Renal pelvis (tissue), 12 donors: Measurements from ENCODE around the gene SOHLH2. TPM values are rescaled to one million over a fixed set of nuclear protein-coding genes. Genes with fewer than 3 reads are reported as not detected.

Experiments used
- DNase-seq: peaks from one replicate; pipeline ENCODE4 v3.0.0-alpha.2; 2013
- long read RNA-seq, 16 experiments: transcript quantifications; one replicate each; lab custom pipeline, GENCODE V29; 2026
- polyA plus RNA-seq, 3 donors: library from polyadenylated mRNA; unstranded; fragments of 120-200 nt; gene quantifications; one replicate each; pipeline ENCODE4 v1.2.1, GENCODE V29; 2013; ENCODE audit not compliant: insufficient read length in 3 of 3

SOHLH2 gene
- 1 to 10 TPM; 1.6 to 3.0 (median 2.3) TPM for polyA plus RNA-seq
- long read RNA-seq, donor 1 = 0 reads
- long read RNA-seq, donor 2 = 0 reads
- long read RNA-seq, donor 3 = 0 reads
- long read RNA-seq, donor 4 = 0 reads
- long read RNA-seq, donor 5 = 0 reads
- long read RNA-seq, donor 6 = 0 reads
- long read RNA-seq, donor 7 = 0 reads
- long read RNA-seq, donor 8 = 0 reads
- long read RNA-seq, donor 9 = 0 reads
- long read RNA-seq, donor 10 = 0 reads
- long read RNA-seq, donor 11 = 0 reads
- long read RNA-seq, donor 12 = 0 reads
- long read RNA-seq, donor 13 = 0 reads
- long read RNA-seq, donor 14 = 0 reads
- long read RNA-seq, donor 15 = 0 reads
- long read RNA-seq, donor 16 = 0 reads

- DNase-seq = no peak
These were observed at the start of gene SOHLH2 for GRCh38 chr13:36214163-36214921. Gene SOHLH2, minus strand, starts transcription at chr13:36214556. Its CDS starts 30 bp downstream, at chr13:36214526.

- no peak for DNase-seq
These were observed 47.6 kb upstream of the SOHLH2 start for GRCh38 chr13:36261976-36262375.

- DNase-seq = no peak
These were observed 46.7 kb upstream of the SOHLH2 start for GRCh38 chr13:36261011-36261410.

DNA sequence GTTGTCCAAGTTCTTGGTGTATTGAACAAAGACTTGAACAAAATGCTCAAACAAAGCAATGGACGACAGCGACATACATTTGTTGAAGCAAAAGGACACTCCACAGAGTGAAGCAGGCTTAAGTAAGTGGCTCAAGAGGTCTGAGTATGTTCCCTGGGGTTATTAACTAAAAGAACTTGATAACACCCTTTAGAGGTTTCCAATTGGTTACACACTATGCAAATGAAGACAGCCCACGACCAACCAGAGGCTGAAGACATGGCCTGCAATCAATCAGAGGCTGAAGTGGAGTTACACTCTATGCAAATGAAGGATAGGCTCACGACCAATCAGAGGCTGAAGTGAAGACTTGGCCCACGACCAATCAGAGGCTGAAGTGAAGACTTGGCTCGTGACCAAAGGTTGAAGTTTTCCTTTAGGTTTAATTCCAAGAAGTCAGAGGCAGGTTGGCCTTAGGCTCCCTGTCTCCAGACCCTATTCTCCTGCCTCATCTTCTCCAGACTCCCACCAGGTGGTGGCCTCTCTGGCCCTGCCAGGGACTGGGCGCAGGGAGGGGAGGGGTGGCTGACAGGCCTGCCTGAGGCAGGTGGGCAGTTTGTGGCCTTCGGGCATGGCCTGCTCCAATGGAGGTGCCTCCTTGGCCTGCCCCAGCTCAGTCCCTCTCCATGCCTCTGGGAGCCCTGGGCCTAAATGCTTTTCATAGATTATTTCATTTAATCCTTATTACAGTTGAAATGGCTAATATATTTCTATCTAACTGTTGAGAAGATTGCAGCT is 45.2 kb upstream of the SOHLH2 start:
- no peak for DNase-seq

- no peak for DNase-seq
These were observed 44.5 kb upstream of the SOHLH2 start for GRCh38 chr13:36258831-36259230.

GRCh38 chr13:36251526-36251925 is 37.2 kb upstream of the SOHLH2 start:
- no peak for DNase-seq

DNA sequence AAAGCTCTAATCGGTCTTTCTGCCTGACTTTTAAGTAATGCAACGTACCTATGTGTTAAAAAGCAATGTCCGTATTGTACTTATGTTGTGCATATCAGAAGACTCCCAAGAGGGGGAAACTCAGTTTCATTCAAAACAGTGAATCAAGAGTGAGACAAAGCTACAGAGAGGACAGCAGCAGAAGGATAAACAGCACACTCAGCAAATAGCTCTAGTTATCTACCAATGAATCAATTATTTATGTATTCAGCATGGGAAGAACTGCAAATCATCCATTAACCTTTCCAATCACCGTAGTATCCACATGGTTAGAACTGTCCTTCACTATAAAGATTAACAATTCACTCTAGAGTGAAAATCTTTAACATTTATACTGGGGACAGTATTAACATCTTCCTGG is 36.7 kb upstream of the SOHLH2 start:
- DNase-seq = no peak

GRCh38 chr13:36248700-36249099 is 34.3 kb upstream of the SOHLH2 start:
- no peak for DNase-seq

DNA sequence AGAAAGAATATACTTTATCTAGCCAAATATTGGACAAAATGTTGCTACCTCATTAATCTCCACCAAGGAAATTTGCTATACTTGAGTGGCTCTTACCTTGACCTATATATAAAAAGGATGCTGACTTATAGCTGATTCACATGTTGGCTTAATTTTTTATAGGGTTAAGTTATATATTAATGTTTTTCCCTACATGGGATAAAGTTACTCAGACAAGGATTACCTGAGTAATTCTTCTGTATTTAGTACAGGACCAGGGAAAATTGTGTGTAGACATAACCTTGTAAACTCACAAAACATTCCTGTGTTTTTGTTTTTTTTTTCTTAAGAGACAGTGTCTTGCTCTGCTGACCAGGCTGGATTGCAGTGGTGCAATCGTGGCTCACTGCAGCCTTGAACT is 30.6 kb upstream of the SOHLH2 start:
- no peak for DNase-seq

- no peak for DNase-seq
These were observed 29.7 kb upstream of the SOHLH2 start for GRCh38 chr13:36244073-36244472.

GRCh38 chr13:36242761-36243160 is 28.4 kb upstream of the SOHLH2 start:
- DNase-seq = no peak

GRCh38 chr13:36231236-36231635 is 16.9 kb upstream of the SOHLH2 start:
- DNase-seq = no peak

DNA sequence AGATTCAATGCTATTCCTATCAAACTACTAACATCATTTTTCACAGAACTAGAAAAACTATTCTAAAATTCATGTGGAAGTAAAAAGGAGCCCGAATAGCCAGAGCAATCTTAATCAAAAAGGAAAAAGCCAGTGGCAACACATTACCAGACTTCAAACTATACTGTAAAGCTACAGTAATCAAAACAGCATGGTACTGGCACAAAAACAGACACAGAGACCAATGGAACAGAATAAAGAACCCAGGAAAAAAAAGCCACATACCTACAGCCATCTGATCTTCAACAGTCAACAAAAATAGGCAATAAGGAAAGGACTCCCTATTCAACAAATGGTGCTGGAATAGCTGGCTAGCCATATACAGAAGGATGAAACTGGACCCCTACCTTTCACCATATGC is 10.4 kb upstream of the SOHLH2 start:
- no peak for DNase-seq

DNA sequence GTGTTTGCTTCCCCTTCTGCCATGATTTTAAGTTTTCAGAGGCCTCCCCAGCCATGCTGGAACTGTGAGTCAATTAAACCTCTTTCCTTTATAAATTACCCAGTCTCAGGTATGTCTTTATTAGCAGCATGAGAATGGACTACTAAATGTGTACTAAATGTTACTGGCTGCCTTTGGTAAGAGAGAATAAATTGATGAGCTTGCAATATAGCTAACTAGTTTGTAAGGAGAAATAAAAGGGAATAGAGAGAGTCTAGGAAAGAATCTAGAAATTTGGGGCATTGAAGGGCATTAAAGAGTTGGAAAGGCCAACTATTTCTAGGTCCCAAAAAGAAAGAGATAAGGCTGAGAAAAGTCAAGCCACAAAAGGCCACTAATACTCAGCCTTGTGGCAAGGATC is 5.5 kb upstream of the SOHLH2 start:
- no peak for DNase-seq

- DNase-seq = peak; percentile 1
These were observed 3.1 kb upstream of the SOHLH2 start for GRCh38 chr13:36217456-36217855.

GRCh38 chr13:36212789-36213188 is 1.6 kb downstream of the SOHLH2 start:
- DNase-seq = no peak

DNA sequence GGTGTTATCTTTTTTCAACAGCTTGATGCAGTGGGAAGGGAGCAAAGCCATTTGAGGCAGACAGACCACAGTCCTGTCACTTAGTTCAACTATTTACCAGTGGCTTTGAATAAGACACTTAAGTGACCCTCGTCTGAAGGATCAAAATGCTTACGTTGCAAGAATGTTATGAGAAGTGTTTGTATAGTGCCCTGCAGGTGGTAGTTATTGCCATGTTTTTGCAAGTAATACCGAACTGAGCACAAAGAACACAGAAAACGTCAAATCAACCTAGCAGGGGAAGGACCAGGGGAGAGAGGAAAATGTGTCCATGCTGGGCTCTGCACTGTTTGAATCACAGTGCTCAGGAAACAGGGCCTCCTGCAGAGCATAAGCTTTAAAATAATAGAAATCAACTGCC is 2.8 kb downstream of the SOHLH2 start:
- DNase-seq = no peak

DNA sequence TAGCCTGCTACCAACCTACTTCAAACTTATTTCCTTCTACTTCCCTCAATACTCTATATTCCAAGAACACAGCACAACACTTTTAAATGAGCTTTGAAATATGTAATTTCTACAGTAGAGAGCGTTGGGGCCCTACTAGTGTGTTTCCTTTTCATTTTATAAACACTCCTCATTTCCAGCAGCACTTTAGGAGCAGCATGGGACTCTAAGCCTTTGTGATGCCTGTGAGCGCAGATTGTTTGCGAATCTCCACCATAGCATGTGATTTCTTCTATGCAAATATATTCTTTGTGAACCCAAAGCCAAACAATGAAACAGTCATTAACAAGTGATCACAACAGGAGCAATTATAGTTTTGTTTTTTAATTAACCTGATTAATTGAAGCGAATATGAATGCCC is 3.6 kb downstream of the SOHLH2 start:
- no peak for DNase-seq

- DNase-seq = no peak
These were observed 6.7 kb downstream of the SOHLH2 start for GRCh38 chr13:36207672-36208071.

DNA sequence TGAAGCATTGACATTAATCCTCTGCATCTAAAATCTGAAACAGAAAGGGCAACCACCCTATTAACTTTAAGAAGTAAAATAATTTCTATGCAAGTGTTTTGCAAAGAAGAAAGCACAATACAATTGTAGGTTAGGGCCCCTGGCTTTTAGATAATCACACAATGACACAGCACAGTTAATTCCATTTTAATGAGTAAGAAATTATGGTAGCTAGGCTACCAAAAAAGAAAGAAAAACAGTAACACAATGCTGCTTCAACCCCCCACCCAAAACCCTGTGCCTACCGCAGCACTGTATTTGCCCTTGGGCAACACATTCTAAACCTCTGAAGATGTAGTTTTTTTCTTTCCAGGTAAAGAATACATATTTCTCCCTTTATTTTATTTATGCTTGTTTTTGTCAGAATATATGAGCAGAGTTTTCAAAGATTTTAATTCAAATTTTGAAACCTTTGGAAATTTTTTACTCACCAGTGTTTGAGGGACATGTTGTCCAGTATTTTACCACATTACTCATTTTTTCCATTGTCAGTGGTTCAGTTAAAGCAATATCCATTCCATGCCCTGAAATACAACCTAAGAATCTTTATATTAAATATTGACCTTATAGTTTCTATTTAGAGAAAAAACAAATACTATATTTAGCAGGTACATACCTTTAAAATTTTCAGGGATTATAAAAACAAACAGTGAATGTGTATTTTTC is 21.1 kb downstream of the SOHLH2 start:
- DNase-seq = no peak

- no peak for DNase-seq
These were observed 22.2 kb downstream of the SOHLH2 start for GRCh38 chr13:36192166-36192565.

GRCh38 chr13:36190771-36191170 is 23.6 kb downstream of the SOHLH2 start:
- DNase-seq = no peak
